HG02610 (cell line): ENCODE measurements around the gene CRAT.

Experiments
- ATAC-seq: cut with Tn5 transposase; IDR thresholded peaks from one replicate; pipeline ENCODE4 v1.9.1; 2021; ENCODE audit warnings: mild to moderate bottlenecking, moderate library complexity; ENCODE audit not compliant: unreplicated experiment

CRAT gene

GRCh38 chr9:129110740-129111527, at the start of gene CRAT, which contains the start of gene PTPA:
CRAT (minus strand) TSS chr9:129110793; CDS start chr9:129110509, 284 bp downstream.
PTPA (plus strand) TSS chr9:129111415; CDS start chr9:129111601, 186 bp downstream.
- peak; percentile 83 for ATAC-seq

GRCh38 chr9:129156163-129156562, 45.6 kb upstream of the CRAT start:
- no peak for ATAC-seq

- no peak for ATAC-seq
These were observed 44.4 kb upstream of the CRAT start for GRCh38 chr9:129154866-129155477.

GRCh38 chr9:129151469-129151868, 40.9 kb upstream of the CRAT start:
- ATAC-seq = no peak

- no peak for ATAC-seq
These were observed 40.1 kb upstream of the CRAT start for GRCh38 chr9:129150672-129151211.

- no peak for ATAC-seq
These were observed 39.5 kb upstream of the CRAT start for GRCh38 chr9:129150122-129150521.

GRCh38 chr9:129149442-129149841, 38.8 kb upstream of the CRAT start:
- no peak for ATAC-seq

GRCh38 chr9:129148463-129149204, 38.0 kb upstream of the CRAT start:
- no peak for ATAC-seq

GRCh38 chr9:129146441-129146941, 35.9 kb upstream of the CRAT start:
- no peak for ATAC-seq

- no peak for ATAC-seq
These were observed 35.3 kb upstream of the CRAT start for GRCh38 chr9:129145841-129146292.

GRCh38 chr9:129145316-129145715, 34.7 kb upstream of the CRAT start:
- no peak for ATAC-seq

GRCh38 chr9:129143031-129143927, 32.7 kb upstream of the CRAT start:
- no peak for ATAC-seq

GRCh38 chr9:129142138-129142935, 31.7 kb upstream of the CRAT start:
- ATAC-seq = no peak

GRCh38 chr9:129141066-129142041, 30.8 kb upstream of the CRAT start:
- ATAC-seq = no peak

GRCh38 chr9:129140397-129141065, 29.9 kb upstream of the CRAT start:
- peak; percentile 20 for ATAC-seq

GRCh38 chr9:129139993-129140396, 29.4 kb upstream of the CRAT start:
- peak; percentile 68 for ATAC-seq

- no peak for ATAC-seq
These were observed 28.8 kb upstream of the CRAT start for GRCh38 chr9:129139233-129139992.
